HCT116 (cell line): ENCODE measurements around the gene TBC1D32. TPM values are rescaled to one million over a fixed set of nuclear protein-coding genes. Genes with fewer than 3 reads are reported as not detected.

ENCODE experiments used
- ATAC-seq: fragments of 200-7000 bp; cut with Tn5 transposase; 2 replicates; pipeline ENCODE4 v1.9.1; 2020; ENCODE audit warnings: mild to moderate bottlenecking, moderate library complexity
- BruUV-seq: library from RNA; stranded (reverse); fragments of 400-500 nt; replicated peaks from 2 replicates; lab custom pipeline; 2021; lab: Mats Ljungman, UMichigan
- CTCF ChIA-PET: fragments of 300-600 bp; sonication (Branson Sonifier 250); formaldehyde crosslinking; loops from one replicate; lab custom pipeline; 2021; ENCODE audit warnings: antibody characterized with exemption; lab: Charles Lee
- POLR2A ChIA-PET: fragments of 300-600, 350-600 bp; sonication (Branson Sonifier 250); formaldehyde crosslinking; loops from one replicate; lab custom pipeline; 2021; ENCODE audit warnings: antibody characterized with exemption; lab: Charles Lee
- RAD21 ChIA-PET, 2 experiments: fragments of 300-600 bp; sonication (Branson Sonifier 250); formaldehyde crosslinking; loops; one replicate each; lab custom pipeline; 2023; ENCODE audit warnings: low total read pairs in 2 of 2; ENCODE audit not compliant: uncharacterized antibody in 2 of 2, unreplicated experiment in 2 of 2, low non-redundant PET in 1 of 2; lab: Charles Lee
- DNase-seq: peaks from one replicate; pipeline ENCODE4 v3.0.0-alpha.2; 2010; ENCODE audit warnings: low read depth, low spot score
- H2AFZ ChIP-seq: fragments of 200-600 bp; shearing (Covaris generic), sonication (generic); 2 replicates; pipeline ENCODE4 v1.6.1; 2017; ENCODE audit warnings: low read depth, mixed run types, mixed read lengths, antibody characterized with exemption, low read length; ENCODE audit not compliant: poor library complexity, severe bottlenecking
- H3K27ac ChIP-seq: 2 replicates; pipeline ENCODE4 v1.5.1; 2012; ENCODE audit warnings: low read depth, low read length
- H3K27me3 ChIP-seq: fragments of 200-600 bp; sonication (generic); 2 replicates; pipeline ENCODE4 v1.6.1; 2016; ENCODE audit warnings: mixed run types, low read length, mixed read lengths; ENCODE audit not compliant: insufficient read depth
- H3K36me3 ChIP-seq, 2 experiments: fragments of 200-500 bp in 1 of 2; fragments of 200-600 bp in 1 of 2; sonication (Bioruptor generic) in 1 of 2; sonication (generic) in 1 of 2; 2 replicates each; pipeline versions ENCODE4 v1.5.1 to v1.6.1; 2014 to 2016; ENCODE audit warnings: low read length in 2 of 2, inconsistent platforms in 1 of 2, mixed read lengths in 1 of 2, mixed run types in 1 of 2; ENCODE audit not compliant: insufficient read depth in 2 of 2, control insufficient read depth in 1 of 2
- H3K4me1 ChIP-seq, 2 experiments: fragments of 200-600 bp in 1 of 2; sonication (generic) in 1 of 2; 2 replicates each; pipeline versions ENCODE4 v1.5.1 to v1.6.1; 2012 to 2017; ENCODE audit warnings: low read length in 2 of 2, inconsistent platforms in 1 of 2, mild to moderate bottlenecking in 1 of 2, mixed read lengths in 1 of 2, mixed run types in 1 of 2, moderate library complexity in 1 of 2; ENCODE audit not compliant: insufficient read depth in 2 of 2, control insufficient read depth in 1 of 2
- H3K4me2 ChIP-seq: fragments of 200-600 bp; sonication (generic); 2 replicates; pipeline ENCODE4 v1.6.1; 2017; ENCODE audit warnings: mixed run types, low read length, mixed read lengths
- H3K4me3 ChIP-seq, 2 experiments: fragments of 200-600 bp in 1 of 2; sonication (generic) in 1 of 2; replicated peaks in 1 of 2; 2 replicates each; pipeline ENCODE4 v1.5.1; 2011 to 2016; ENCODE audit warnings: low read length in 2 of 2, control low read depth in 1 of 2, low read depth in 1 of 2, mild to moderate bottlenecking in 1 of 2, mixed read lengths in 1 of 2, mixed run types in 1 of 2
- H3K79me2 ChIP-seq: fragments of 200-600 bp; sonication (generic); 2 replicates; pipeline ENCODE4 v1.6.1; 2017; ENCODE audit warnings: mild to moderate bottlenecking, mixed run types, low read length, moderate library complexity, mixed read lengths; ENCODE audit not compliant: insufficient read depth
- H3K9ac ChIP-seq: fragments of 200-600 bp; sonication (generic); 2 replicates; pipeline ENCODE4 v1.6.1; 2016; ENCODE audit warnings: low read length, mixed read lengths
- H3K9me2 ChIP-seq: fragments of 200-600 bp; sonication (generic), shearing (Covaris generic); 2 replicates; pipeline ENCODE4 v1.6.1; 2017; ENCODE audit warnings: mixed run types, mild to moderate bottlenecking, moderate library complexity; ENCODE audit not compliant: insufficient read depth
- H3K9me3 ChIP-seq, 2 experiments: fragments of 200-500 bp in 1 of 2; fragments of 200-600 bp in 1 of 2; sonication (Bioruptor generic) in 1 of 2; sonication (generic) in 1 of 2; 2 replicates each; pipeline ENCODE4 v1.6.1; 2014 to 2017; ENCODE audit warnings: low read length in 2 of 2, mixed read lengths in 2 of 2, inconsistent platforms in 1 of 2, low read depth in 1 of 2, mild to moderate bottlenecking in 1 of 2, mixed run types in 1 of 2, moderate library complexity in 1 of 2; ENCODE audit not compliant: control insufficient read depth in 1 of 2, insufficient read depth in 1 of 2
- H4K20me1 ChIP-seq: fragments of 200-600 bp; sonication (generic), shearing (Covaris generic); 2 replicates; pipeline ENCODE4 v1.6.1; 2017; ENCODE audit warnings: mixed run types, mild to moderate bottlenecking, moderate library complexity; ENCODE audit not compliant: insufficient read depth
- ELF1 ChIP-seq: IDR thresholded peaks from 2 replicates; pipeline ENCODE4 v1.6.1; 2012; ENCODE audit warnings: low read depth, borderline replicate concordance
- EZH2phosphoT487 ChIP-seq: fragments of 200-600 bp; IDR thresholded peaks from 2 replicates; pipeline ENCODE4 v1.6.1; 2018; ENCODE audit warnings: antibody characterized with exemption, borderline replicate concordance
- JUND ChIP-seq: IDR thresholded peaks from 2 replicates; pipeline ENCODE4 v1.6.1; 2012
- POLR2AphosphoS5 ChIP-seq: IDR thresholded peaks from 2 replicates; pipeline ENCODE4 v1.6.1; 2011; ENCODE audit warnings: mild to moderate bottlenecking, low read depth, low read length, moderate library complexity
- RAD21 ChIP-seq: IDR thresholded peaks from 2 replicates; pipeline ENCODE4 v1.6.1; 2012; ENCODE audit warnings: low read depth, mild to moderate bottlenecking
- REST ChIP-seq: IDR thresholded peaks from 2 replicates; pipeline ENCODE4 v1.6.1; 2012; ENCODE audit warnings: low read depth
- SRF ChIP-seq: IDR thresholded peaks from 2 replicates; pipeline ENCODE4 v1.6.1; 2012; ENCODE audit warnings: low read depth
- ZNF274 ChIP-seq: fragments of 200-500 bp; sonication (Bioruptor generic); IDR thresholded peaks from 2 replicates; pipeline ENCODE4 v1.6.1; 2014; ENCODE audit warnings: mild to moderate bottlenecking, low read depth, low read length, inconsistent platforms
- intact Hi-C: fragments of 100-400 bp; cut with micrococcal nuclease; formaldehyde crosslinking; loops from 2 replicates; pipeline ENCODE4 v1.10.0; 2022
- total RNA-seq: library from RNA; stranded (reverse); gene quantifications from one replicate; pipeline ENCODE4 v1.2.1, GENCODE V29; 2021; ENCODE audit not compliant: unreplicated experiment

Gene TBC1D32
- total RNA-seq, 1 experiment from 2014 or later: 13.8 TPM

- H2AFZ ChIP-seq: no peak overlapping the region
- H3K27me3 ChIP-seq: no peaks in the 10 kb centered on the region
- H3K4me2 ChIP-seq: no peak overlapping the region
- no peaks in the 10 kb centered on the region for H3K9me3 ChIP-seq
- ChIA-PET POLR2A (no interaction called here), CTCF (no interaction called here)
- peaks cover 0 to 12% of the 10 kb centered on the region in 2 experiments; a peak in 1 of 4 replicates for H3K4me1 ChIP-seq
- H3K9ac ChIP-seq: no peak overlapping the region
- H3K9me2 ChIP-seq: no peaks in the 10 kb centered on the region
- no peak overlapping the region for H3K4me3 ChIP-seq
- DNase-seq (no peak), ATAC-seq (no peak)
- H3K27ac ChIP-seq: no peak overlapping the region
- no peaks in the 10 kb centered on the region for H4K20me1 ChIP-seq
- BruUV-seq: no TSS peak
- no peaks in the 10 kb centered on the region; the same call in 1 of the 2 replicates for H3K79me2 ChIP-seq
- intact Hi-C loops: no loop called here
- TF ChIP-seq EZH2phosphoT487 (no peak), ELF1 (no peak), RAD21 (no peak), JUND (no peak), POLR2AphosphoS5 (no peak), REST (no peak), SRF (no peak)
- TF ChIP-seq, all 23 proteins: peak for 0
- RAD21 ChIA-PET: no interaction called here
- H3K36me3 ChIP-seq: no peaks in the 10 kb centered on the region
These were observed 4.7 kb upstream of the TBC1D32 start for GRCh38 chr6:121338956-121339355.

DNA sequence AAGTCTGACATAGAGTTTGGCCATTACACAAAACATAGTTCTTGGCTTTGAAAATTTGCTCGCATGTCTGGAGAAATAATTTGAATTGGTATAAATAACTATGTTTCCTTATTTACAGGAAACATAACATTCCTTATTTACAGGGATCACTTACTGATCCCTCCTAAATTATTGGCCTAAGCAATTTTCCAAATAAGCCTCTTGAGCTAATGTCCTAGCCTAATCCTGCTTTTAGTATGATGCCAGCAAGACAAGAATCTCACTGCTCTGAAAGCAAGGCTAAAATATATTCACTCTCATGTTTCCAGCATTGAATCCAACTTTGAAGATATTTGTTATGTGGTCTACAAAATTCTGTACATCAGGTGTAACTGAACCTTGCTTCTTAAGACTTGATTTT lies 4.1 kb upstream of the TBC1D32 start:
- TF ChIP-seq ZNF274: no peak
- ChIA-PET POLR2A (interaction anchor here (1.0 kb wide), 1 partner anchor 10 kb away, joined by 3 read pairs; no protein-coding TSS in a partner anchor), CTCF (no interaction called here), RAD21 (no interaction called here)
- Histone ChIP-seq H3K36me3 (no peaks in the 10 kb centered on the region), H2AFZ (no peak overlapping the region), H3K4me1 (peaks cover 0 to 18% of the 10 kb centered on the region in 2 experiments; a peak in 1 of 4 replicates), H3K9me2 (no peaks in the 10 kb centered on the region), H3K27me3 (no peaks in the 10 kb centered on the region), H3K9me3 (no peaks in the 10 kb centered on the region), H4K20me1 (no peaks in the 10 kb centered on the region), H3K27ac (no peak overlapping the region), H3K79me2 (peaks cover under 1% of the 10 kb centered on the region; the same call in 1 of the 2 replicates), H3K9ac (no peak overlapping the region), H3K4me3 (no peak overlapping the region), H3K4me2 (no peak overlapping the region)
- intact Hi-C loops: no loop called here
- ATAC-seq (no peak), DNase-seq (no peak)
- no TSS peak for BruUV-seq
